ENCODE data around the gene CCDC195.

CCDC195 gene

DNA sequence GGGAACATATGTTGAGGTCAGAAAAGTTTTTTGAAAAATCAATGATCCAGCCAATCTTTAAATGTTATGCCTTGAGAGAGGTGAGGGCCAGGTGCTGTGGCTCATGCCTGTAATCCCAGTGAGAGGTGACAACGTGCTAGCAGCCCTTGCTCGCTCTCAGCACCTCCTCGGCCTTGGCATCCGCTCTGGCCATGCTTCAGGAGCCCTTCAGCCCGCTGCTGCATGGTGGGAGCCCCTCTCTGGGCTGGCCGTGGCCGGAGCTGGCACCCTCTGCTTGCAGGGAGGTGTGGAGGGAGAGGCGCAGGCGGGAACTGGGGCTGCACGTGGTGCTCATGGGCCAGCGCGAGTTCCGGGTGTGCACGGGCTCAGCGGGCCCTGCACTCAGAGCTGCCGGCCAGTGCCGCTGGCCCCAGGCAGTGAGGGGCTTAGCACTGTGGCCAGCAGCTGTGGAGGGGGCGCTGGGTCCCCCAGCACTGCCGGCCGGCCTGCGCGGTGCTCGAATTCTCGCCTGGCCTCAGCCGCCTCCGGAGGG lies 61.1 kb downstream of the CCDC195 start:
- H2AFZ ChIP-seq (ENCODE audit: low read depth, low read length) = no peak overlapping the region
- no peak overlapping the region for H3K4me2 ChIP-seq (ENCODE audit: insufficient read depth, low read length)
- ATAC-seq (ENCODE audit: insufficient read depth, low read depth) (no peak), DNase-seq (no peak)
- H3K27ac ChIP-seq (ENCODE audit: low read length) = no peak overlapping the region
- H3K36me3 ChIP-seq (ENCODE audit: insufficient read depth, low read length) = no peaks in the 10 kb centered on the region
- TF ChIP-seq EZH2 (IDR thresholded peaks at IDR 0.05; ENCODE audit: borderline replicate concordance, low read depth, low read length, severe bottlenecking) = no peak
- TF ChIP-seq, protein P1, sequence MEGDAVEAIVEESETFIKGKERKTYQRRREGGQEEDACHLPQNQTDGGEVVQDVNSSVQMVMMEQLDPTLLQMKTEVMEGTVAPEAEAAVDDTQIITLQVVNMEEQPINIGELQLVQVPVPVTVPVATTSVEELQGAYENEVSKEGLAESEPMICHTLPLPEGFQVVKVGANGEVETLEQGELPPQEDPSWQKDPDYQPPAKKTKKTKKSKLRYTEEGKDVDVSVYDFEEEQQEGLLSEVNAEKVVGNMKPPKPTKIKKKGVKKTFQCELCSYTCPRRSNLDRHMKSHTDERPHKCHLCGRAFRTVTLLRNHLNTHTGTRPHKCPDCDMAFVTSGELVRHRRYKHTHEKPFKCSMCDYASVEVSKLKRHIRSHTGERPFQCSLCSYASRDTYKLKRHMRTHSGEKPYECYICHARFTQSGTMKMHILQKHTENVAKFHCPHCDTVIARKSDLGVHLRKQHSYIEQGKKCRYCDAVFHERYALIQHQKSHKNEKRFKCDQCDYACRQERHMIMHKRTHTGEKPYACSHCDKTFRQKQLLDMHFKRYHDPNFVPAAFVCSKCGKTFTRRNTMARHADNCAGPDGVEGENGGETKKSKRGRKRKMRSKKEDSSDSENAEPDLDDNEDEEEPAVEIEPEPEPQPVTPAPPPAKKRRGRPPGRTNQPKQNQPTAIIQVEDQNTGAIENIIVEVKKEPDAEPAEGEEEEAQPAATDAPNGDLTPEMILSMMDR (IDR thresholded peaks at IDR 0.05; ENCODE audit: borderline replicate concordance, extremely low read depth, low read length, poor library complexity, severe bottlenecking) = no peak
- H3K9me3 ChIP-seq (ENCODE audit: insufficient read depth, low read length, severe bottlenecking) = no peaks in the 10 kb centered on the region
- H3K79me2 ChIP-seq (ENCODE audit: insufficient read depth, low read length) = no peaks in the 10 kb centered on the region
- H4K20me1 ChIP-seq (ENCODE audit: insufficient read depth, low read length) = no peaks in the 10 kb centered on the region
- no peak overlapping the region for H3K9ac ChIP-seq (ENCODE audit: low read depth, low read length)
- no peaks in the 10 kb centered on the region for H3K27me3 ChIP-seq (ENCODE audit: insufficient read depth, low read length, poor library complexity)
- no peak overlapping the region for H3K4me3 ChIP-seq (ENCODE audit: low read depth in 1 of 2, low read length in 2 of 2)
- H3K4me1 ChIP-seq (ENCODE audit: insufficient read depth, low read length) = no peaks in the 10 kb centered on the region

Measured in DND-41 (cell line).